Mesodermal cell (in vitro differentiated cells): Measurements from ENCODE around the gene IGF2R.

Experiments
- H3K27ac ChIP-seq: 2 replicates; pipeline ENCODE4 v1.7.0; 2013; ENCODE audit warnings: mild to moderate bottlenecking, low read depth, low read length, moderate library complexity; ENCODE audit not compliant: severe bottlenecking
- H3K36me3 ChIP-seq: 2 replicates; pipeline ENCODE4 v1.7.1; 2013; ENCODE audit warnings: mild to moderate bottlenecking, low read length, moderate library complexity; ENCODE audit not compliant: control insufficient read depth, insufficient read depth
- H3K4me1 ChIP-seq: one replicate; pipeline ENCODE4 v1.7.1; 2013; ENCODE audit warnings: mild to moderate bottlenecking, low read length; ENCODE audit not compliant: insufficient read depth, control insufficient read depth, poor library complexity, severe bottlenecking
- H3K4me3 ChIP-seq: 2 replicates; pipeline ENCODE4 v1.7.0; 2013; ENCODE audit warnings: low read length, control low read depth, mild to moderate bottlenecking; ENCODE audit not compliant: insufficient read depth, poor library complexity, severe bottlenecking; ENCODE audit errors: extremely low read depth
- H3K9me3 ChIP-seq: 2 replicates; pipeline ENCODE4 v1.7.1; 2013; ENCODE audit warnings: mild to moderate bottlenecking, low read length, moderate library complexity; ENCODE audit not compliant: control insufficient read depth
- WGBS, 2 experiments: methylation state at CpG; one replicate each; pipeline ENCODE4 v1.1.5; 2013; ENCODE audit warnings: missing lambda C conversion rate in 2 of 2; ENCODE audit not compliant: insufficient coverage in 2 of 2; 5-methylcytosine and 5-hydroxymethylcytosine counted together

The IGF2R gene

GRCh38 chr6:160027076-160027475 lies 58.2 kb downstream of the IGF2R start:
- H3K27ac ChIP-seq, result no peak overlapping the region
- no peak overlapping the region for H3K4me3 ChIP-seq
- H3K9me3 ChIP-seq, result no peaks in the 10 kb centered on the region
- peaks cover 22% of the 10 kb centered on the region for H3K4me1 ChIP-seq
- WGBS, 2 experiments, result 95 to 97% methylated on average over 10 to 11 of the region's 11 CpGs
- peaks cover 81% of the 10 kb centered on the region for H3K36me3 ChIP-seq

- Histone ChIP-seq H3K4me3 (no peak overlapping the region), H3K27ac (no peak overlapping the region), H3K4me1 (peaks cover 22% of the 10 kb centered on the region), H3K36me3 (peaks cover 85% of the 10 kb centered on the region), H3K9me3 (no peaks in the 10 kb centered on the region)
- 93 to 95% methylated on average over 10 of the region's 10 CpGs for WGBS, 2 experiments
Measured at GRCh38 chr6:160027931-160028330, 59.0 kb downstream of the IGF2R start.

- WGBS, 2 experiments, result 96 to 100% methylated on average over 3 to 4 of the region's 8 CpGs
- peaks cover 84% of the 10 kb centered on the region for H3K36me3 ChIP-seq
- no peaks in the 10 kb centered on the region for H3K9me3 ChIP-seq
- H3K27ac ChIP-seq, result no peak overlapping the region
- no peak overlapping the region for H3K4me3 ChIP-seq
- peaks cover 22% of the 10 kb centered on the region for H3K4me1 ChIP-seq
Measured at GRCh38 chr6:160028487-160029275, 59.8 kb downstream of the IGF2R start.

GRCh38 chr6:160029525-160029924 lies 60.6 kb downstream of the IGF2R start:
- WGBS, 2 experiments, result 89 to 93% methylated on average over 11 of the region's 11 CpGs
- peak overlapping the region; percentile 82 for H3K27ac ChIP-seq
- H3K9me3 ChIP-seq, result no peaks in the 10 kb centered on the region
- no peak overlapping the region for H3K4me3 ChIP-seq
- peaks cover 30% of the 10 kb centered on the region for H3K4me1 ChIP-seq
- H3K36me3 ChIP-seq, result peaks cover 85% of the 10 kb centered on the region

- Histone ChIP-seq H3K9me3 (no peaks in the 10 kb centered on the region), H3K4me1 (peaks cover 30% of the 10 kb centered on the region), H3K27ac (peak overlapping the region; percentile 82), H3K4me3 (no peak overlapping the region), H3K36me3 (peaks cover 85% of the 10 kb centered on the region)
- WGBS, 2 experiments, result 47% methylated on average over 3 of the region's 5 CpGs; no CpG with 5 or more reads in 1 of the 2 experiments
Measured at GRCh38 chr6:160030103-160030502, 61.2 kb downstream of the IGF2R start.

- Histone ChIP-seq H3K27ac (no peak overlapping the region), H3K36me3 (peaks cover 88% of the 10 kb centered on the region), H3K9me3 (no peaks in the 10 kb centered on the region), H3K4me1 (peaks cover 30% of the 10 kb centered on the region), H3K4me3 (no peak overlapping the region)
- 96% methylated on average over 8 of the region's 8 CpGs for WGBS, 2 experiments
Measured at GRCh38 chr6:160031442-160031841, 62.6 kb downstream of the IGF2R start.

- Histone ChIP-seq H3K36me3 (peaks cover 88% of the 10 kb centered on the region), H3K4me1 (peaks cover 30% of the 10 kb centered on the region), H3K4me3 (no peak overlapping the region), H3K27ac (no peak overlapping the region), H3K9me3 (no peaks in the 10 kb centered on the region)
- WGBS, 2 experiments, result 99% methylated on average over 11 of the region's 11 CpGs
Measured at GRCh38 chr6:160031871-160032270, 63.0 kb downstream of the IGF2R start.

- peaks cover 30% of the 10 kb centered on the region for H3K4me1 ChIP-seq
- H3K27ac ChIP-seq, result no peak overlapping the region
- H3K36me3 ChIP-seq, result peaks cover 88% of the 10 kb centered on the region
- H3K4me3 ChIP-seq, result no peak overlapping the region
- 93 to 100% methylated on average over 3 of the region's 7 CpGs for WGBS, 2 experiments
- H3K9me3 ChIP-seq, result no peaks in the 10 kb centered on the region
Measured at GRCh38 chr6:160032538-160032937, 63.7 kb downstream of the IGF2R start.

GRCh38 chr6:160034036-160034930 lies 65.4 kb downstream of the IGF2R start:
- 90 to 98% methylated on average over 12 to 15 of the region's 17 CpGs for WGBS, 2 experiments
- peaks cover 91% of the 10 kb centered on the region for H3K36me3 ChIP-seq
- H3K4me3 ChIP-seq, result no peak overlapping the region
- H3K4me1 ChIP-seq, result peaks cover 27% of the 10 kb centered on the region
- H3K9me3 ChIP-seq, result no peaks in the 10 kb centered on the region
- no peak overlapping the region for H3K27ac ChIP-seq

GRCh38 chr6:160035241-160035640 lies 66.4 kb downstream of the IGF2R start:
- Histone ChIP-seq H3K27ac (no peak overlapping the region), H3K9me3 (no peaks in the 10 kb centered on the region), H3K4me3 (no peak overlapping the region), H3K4me1 (peaks cover 17% of the 10 kb centered on the region), H3K36me3 (peaks cover 97% of the 10 kb centered on the region)
- WGBS, 2 experiments, result 91 to 95% methylated on average over 6 to 7 of the region's 7 CpGs
